Erythroblast (primary cell): ENCODE measurements around the gene OVOL2.

ENCODE experiments used
- GATA1 ChIP-seq: IDR thresholded peaks from 2 replicates; pipeline ENCODE4 v1.6.1; 2011; ENCODE audit warnings: low read depth, mild to moderate bottlenecking, control low read depth, low read length, moderate library complexity
- POLR2A ChIP-seq: IDR thresholded peaks from 2 replicates; pipeline ENCODE4 v1.6.1; 2011; ENCODE audit warnings: mild to moderate bottlenecking, low read length

DNA sequence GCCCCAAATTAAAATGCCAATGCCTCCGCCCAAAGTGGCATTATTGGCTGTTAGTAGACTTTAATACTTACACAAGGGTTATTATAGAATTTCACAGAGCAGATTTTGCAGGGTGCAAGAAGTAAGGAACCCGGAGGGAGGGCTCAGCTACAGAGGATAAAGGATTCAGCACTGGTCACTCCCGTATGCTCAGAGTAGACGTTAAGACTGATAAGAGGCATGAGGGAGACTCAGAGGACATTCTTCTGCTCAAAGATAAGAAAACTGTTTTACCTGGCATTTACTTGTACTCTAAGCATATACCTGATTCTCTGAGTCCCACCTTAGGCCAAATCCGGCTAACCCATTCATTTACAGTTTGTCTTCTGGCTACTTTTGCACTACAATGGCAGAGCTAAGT lies 36.5 kb upstream of the OVOL2 start:
- TF ChIP-seq POLR2A: no peak
- no peak for TF ChIP-seq GATA1
